GM21576 (cell line): ENCODE measurements around the gene CDH10.

Experiments used
- ATAC-seq: cut with Tn5 transposase; IDR thresholded peaks from one replicate; pipeline ENCODE4 v1.9.1; 2021; ENCODE audit warnings: mild to moderate bottlenecking, moderate library complexity; ENCODE audit not compliant: unreplicated experiment

The CDH10 gene

DNA sequence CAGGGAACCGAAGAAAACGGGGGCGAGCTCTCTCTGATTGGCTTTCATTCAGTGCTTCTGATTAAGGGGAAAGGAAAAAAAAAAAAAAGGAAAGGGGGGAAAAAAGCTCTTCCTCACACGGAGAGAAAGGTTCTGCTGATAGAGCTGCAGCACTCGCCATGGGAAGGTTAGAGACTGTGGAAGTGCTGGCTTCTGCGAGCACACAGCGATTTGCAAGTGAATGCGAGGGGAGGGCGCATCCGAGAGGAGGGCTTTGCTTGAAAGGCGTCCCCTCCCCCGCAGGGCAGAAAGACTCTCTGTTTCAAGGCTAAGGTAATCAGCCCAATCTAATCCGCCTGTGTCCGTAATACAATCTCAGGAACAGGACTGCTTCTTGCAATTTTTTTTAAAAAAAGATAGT lies at the start of gene CDH10:
Gene CDH10 (minus strand): TSS at position 218 of the 400 bp plus-strand sequence. CDS start 51,488 bp downstream, outside the sequence.
- ATAC-seq = no peak

GRCh38 chr5:24693609-24694008 lies 48.8 kb upstream of the CDH10 start:
- no peak for ATAC-seq

DNA sequence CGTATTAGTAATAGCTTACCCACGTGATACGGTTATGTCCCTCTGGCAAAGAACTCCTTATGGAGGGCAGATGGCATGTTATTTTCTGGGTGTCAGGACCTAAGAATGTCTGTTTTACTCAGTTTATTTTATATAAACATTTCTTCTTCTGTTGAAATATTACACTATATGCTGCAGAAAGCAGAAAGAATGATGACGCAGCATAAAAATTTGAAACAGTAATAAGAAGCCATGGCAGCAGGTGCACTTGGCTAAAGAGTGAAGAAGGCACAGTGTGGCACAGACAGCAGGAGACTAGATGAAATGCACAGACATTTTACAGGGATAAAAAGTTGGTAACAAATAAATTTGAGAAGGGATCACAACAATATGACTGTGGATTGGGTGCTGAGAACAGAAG lies 46.3 kb upstream of the CDH10 start:
- ATAC-seq = no peak

DNA sequence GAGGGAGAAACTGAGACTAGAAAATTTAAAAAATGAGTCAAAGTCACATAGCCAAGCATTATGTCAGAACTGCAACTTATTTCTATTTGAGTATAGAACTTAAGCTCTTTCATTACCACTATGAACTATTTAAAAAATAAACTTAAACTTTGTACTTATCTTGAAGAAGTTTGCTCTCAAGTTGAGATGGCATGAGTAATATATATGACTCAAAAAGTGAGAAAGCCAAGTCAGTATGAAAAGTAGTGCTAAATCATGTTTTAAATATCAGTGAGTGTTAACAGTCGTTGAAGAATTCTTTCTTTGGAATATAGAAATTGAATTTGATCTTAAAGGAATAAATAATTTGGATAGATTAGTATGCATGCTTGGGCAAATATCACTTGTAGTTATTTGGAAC lies 36.3 kb upstream of the CDH10 start:
- ATAC-seq = no peak

DNA sequence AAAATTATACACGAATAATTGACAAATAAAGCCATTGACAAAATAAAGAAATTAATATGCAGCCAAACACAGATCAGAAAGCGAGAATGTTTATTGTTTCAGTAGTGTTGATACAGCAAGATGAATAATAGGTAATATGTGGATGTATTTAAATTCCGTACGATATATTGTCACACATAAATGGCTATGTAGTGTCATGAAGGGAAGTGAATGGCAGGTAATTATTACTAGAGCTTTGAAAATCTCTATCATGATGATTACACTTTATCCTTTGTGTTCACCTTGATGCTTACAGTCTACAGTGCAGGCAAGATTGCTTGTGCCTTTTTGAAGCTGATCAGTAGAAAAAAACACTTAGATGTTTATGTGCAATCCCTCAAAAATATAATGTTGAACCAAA lies 23.3 kb upstream of the CDH10 start:
- ATAC-seq = no peak

DNA sequence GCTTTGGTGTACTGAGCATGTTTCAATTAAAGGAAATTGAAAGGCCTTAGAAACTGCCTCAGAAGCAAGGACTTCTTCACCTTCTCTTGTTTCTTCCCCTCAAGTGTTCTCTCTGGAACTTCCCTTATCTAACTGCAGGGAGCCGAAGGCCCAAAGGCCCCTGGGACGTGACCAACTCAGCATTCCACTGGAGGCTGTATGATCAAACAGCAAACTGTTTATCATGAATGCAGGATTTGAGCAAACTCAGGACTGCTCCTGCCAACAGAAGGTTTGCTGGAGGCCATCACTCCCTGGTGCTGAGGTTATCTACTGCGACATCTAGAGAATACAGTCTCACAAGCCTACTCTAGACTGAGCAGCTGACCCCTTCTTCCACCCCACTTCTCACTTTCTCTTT lies 4.8 kb upstream of the CDH10 start:
- no peak for ATAC-seq

DNA sequence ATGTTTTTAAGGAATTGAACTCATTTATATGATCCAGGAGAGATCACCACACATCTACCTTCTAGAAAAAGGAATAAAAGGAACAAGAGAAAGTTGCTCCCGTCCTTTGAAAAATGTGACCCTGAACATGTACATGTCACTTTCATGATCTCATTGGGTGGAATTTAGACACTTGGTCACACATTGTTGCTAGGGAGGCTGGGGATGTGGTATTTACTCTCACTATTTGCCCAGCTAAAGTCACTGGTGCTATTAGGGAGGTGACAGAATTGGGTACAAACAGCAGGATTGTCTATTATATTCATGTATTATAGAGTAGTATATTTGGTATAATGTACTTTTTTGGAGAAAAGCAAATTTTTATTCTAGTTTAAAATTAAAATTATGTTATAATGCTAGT lies 2.1 kb upstream of the CDH10 start:
- no peak for ATAC-seq

GRCh38 chr5:24645483-24645882 lies 705 bp upstream of the CDH10 start:
- ATAC-seq = no peak

GRCh38 chr5:24643880-24644279 lies 898 bp downstream of the CDH10 start:
- no peak for ATAC-seq

GRCh38 chr5:24643156-24643555 lies 1.6 kb downstream of the CDH10 start:
- no peak for ATAC-seq

DNA sequence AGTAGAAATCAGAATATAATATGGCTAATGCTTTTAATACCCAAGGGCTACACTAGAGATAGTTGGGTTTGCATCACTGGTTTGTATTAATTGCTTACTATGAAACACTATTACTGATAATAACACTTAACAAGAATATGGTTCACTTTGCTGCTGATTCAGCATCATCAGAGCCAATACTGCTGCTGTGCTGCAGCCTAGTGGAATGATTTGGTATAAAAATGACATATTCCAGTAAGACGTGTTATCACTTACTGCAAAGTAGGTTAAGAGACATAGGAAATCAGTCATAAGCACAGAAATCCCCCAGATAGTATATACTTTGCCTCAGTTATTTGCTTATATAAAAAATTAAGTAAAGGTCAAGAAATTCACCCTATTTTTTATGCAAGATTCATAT lies 2.8 kb downstream of the CDH10 start:
- no peak for ATAC-seq

DNA sequence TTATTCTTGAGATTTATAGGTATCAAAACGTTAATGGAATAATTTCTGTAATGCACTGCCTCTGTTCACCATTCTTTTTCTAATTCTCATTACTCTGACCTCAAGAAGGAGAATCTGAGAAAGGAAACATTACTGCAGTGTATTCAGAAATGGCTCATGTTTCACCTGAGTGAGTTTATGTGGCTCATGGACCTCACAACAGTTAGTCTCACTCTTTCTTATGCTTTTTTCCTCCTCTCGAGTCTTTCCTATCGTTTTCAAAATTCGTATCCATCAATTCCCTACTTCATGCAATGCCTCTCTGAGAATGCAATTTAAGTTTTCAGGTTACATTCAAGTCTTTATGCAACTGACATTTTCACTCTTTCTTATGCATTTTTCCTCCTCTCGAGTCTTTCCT lies 9.6 kb downstream of the CDH10 start:
- ATAC-seq = no peak

DNA sequence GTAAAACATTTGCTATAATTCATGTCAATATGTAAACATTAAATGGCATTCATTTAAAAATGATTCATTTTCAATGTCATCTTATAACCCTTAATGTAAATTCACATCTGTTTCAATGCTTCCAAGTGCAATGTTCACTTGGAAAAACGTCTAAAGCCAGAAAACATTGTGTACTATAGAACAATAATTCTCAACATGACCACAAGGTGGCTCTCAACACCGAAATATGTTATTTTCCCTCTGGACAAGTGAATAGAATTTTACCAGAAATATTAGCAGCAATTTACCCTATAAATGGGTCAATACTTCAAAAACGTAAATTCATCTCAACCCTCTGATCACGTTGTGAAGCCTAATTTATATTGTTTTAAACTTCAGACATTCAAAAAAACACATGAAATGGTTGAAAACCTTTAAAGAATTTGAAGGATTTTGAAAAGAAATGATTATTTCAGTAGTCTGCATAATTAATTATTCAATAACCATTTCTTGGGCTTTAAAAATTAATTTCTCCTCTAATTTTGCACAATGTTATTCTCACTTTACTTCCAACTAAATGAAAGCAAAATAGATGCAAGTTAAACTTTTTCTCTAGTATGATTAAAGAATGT lies 11.0 kb downstream of the CDH10 start:
- ATAC-seq = no peak

DNA sequence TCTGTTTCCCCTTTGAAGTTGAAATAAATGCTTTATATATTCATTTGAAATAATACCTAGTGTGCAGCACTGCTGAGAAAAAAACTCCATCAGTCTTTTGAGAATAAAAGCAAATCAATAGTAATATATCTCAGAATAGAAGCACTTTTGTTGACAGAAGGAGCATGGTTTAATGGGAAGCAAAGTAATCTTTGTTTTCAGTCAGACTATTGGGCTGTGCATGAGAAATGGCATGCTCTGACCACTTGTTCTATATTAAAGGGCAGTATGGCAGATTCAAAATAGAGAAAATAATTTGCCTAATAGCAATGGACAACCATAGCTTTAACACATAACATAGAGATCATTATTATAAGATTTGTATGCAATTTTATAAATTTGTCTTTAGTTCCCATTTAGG lies 12.4 kb downstream of the CDH10 start:
- no peak for ATAC-seq

- ATAC-seq = no peak
These were observed 13.9 kb downstream of the CDH10 start for GRCh38 chr5:24630918-24631317.

DNA sequence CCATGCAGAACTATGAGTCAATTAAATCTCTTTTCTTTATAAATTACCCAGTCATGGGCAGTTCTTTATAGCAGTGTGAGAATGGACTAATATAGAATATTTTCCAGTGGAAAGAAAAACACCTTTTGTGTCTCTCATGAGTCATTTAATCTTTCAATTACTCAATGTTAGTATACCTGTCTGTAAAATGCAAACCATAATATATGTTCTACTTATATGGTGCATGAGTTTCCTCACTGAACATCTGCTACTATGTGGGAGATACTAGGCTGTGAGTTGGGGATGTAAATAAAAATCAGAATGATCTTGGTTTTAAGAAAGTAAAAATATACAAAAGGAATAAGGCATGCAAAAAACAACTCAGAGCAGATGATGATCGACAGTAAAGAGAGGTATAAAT lies 15.0 kb downstream of the CDH10 start:
- ATAC-seq = no peak

DNA sequence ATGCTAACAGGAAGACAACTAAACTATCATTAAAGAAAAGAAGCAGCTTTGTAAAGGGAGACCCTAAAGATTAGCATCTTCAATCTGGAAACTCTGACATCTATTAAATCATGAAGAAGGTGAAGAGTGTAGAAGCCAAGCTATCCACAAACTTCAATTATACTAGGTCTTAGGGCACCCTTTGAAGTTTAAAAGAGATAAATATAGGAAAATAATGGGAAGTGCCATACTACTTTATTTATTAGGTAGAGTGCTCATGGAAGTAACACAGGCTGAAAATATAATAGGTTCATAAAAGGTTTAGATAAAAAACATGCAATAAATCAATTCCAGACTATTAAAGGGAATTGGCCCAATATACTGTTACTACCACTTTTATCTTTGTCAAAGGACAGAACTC lies 19.9 kb downstream of the CDH10 start:
- no peak for ATAC-seq

DNA sequence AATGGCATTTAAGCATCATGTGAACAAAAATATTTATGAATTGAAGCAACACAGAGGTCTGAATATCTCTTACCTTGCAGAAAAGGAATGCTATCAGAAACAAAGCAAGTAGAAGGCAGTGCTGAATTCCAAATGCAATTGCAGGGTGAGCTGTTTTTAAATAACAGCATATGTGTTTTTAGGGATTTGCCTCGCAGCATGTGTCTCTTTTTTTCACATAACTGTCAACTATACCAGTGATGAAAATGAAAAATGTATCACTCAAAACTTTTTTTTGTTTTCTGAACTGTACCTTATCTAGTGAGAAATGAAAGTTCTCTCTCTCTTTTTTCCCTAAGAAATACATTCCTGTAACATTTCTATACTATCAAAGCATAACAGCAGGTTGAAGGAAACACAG lies 21.2 kb downstream of the CDH10 start:
- no peak for ATAC-seq

DNA sequence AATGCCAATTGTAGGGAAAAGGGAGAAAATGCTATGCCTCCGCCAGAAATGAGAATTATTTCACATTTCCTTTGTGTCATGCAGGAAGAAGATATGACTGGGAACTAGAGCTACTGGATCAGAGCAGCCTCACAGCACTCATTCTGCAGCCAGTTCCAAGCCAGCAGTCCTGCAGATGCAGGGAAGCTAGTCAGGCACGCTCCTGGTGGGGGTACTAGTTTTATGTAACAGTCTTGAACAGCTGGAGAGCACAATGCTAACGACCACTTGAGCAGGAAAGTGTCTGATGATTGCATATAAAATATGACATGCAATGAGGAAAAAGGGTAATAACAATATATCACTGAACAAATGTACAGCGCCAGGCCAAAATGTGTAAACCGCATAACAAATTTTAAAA lies 21.7 kb downstream of the CDH10 start:
- no peak for ATAC-seq

- no peak for ATAC-seq
These were observed 23.0 kb downstream of the CDH10 start for GRCh38 chr5:24621792-24622191.

- ATAC-seq = no peak
These were observed 28.2 kb downstream of the CDH10 start for GRCh38 chr5:24616566-24616965.

GRCh38 chr5:24615159-24615558 lies 29.6 kb downstream of the CDH10 start:
- ATAC-seq = no peak

GRCh38 chr5:24609706-24610105 lies 35.1 kb downstream of the CDH10 start:
- ATAC-seq = no peak

DNA sequence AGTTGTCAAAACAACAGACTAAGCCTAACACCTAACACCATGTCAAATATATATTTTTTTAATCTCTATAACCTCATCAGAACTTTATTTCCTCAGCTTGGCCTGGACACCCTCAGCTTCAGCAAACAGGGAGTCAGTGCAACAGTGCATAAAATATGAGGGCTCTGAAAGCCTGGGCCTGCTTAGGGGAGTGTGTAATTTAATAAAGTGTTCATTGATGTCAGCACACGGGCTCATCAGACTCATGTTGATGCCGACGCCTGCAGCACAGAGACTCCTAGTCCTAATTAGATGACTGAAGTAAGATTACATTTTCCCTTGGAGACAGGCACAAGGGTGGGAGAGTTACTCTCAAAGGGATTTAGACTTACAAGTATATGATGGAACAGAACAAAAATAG lies 37.8 kb downstream of the CDH10 start:
- ATAC-seq = no peak
